Lung microvascular endothelial cell (primary cell): Measurements from ENCODE around the gene VARS2. TPM values are rescaled to one million over a fixed set of nuclear protein-coding genes. Genes with fewer than 3 reads are reported as not detected.
"Not testable (repeated sequence)": the region's sequence is repeated elsewhere in the genome, so short reads cannot be mapped to it uniquely, and the experiment has no call there.

ENCODE experiments used
- DNase-seq, 2 donors: peaks; one replicate each; pipeline versions ENCODE4 v3.0.0 to v3.0.0-alpha.2; 2010; ENCODE audit warnings: low read depth in 2 of 2
- total RNA-seq: library from RNA; depleted of rRNA; stranded (reverse); fragments of >200 nt; gene quantifications from 2 replicates; pipeline ENCODE4 v1.2.1, GENCODE V29; 2014

The VARS2 gene
- 13.9 and 15.5 TPM in 2 replicates for total RNA-seq

GRCh38 chr6:30914076-30914853 is at the start of gene VARS2:
TSS of gene VARS2 (plus strand) at chr6:30914238. CDS start at chr6:30914837, 599 bp downstream.
- DNase-seq, result peak; percentile 91 to 93

- DNase-seq, result no peak
Measured at GRCh38 chr6:30864325-30864724, 49.7 kb upstream of the VARS2 start.

- not testable (repeated sequence) for DNase-seq
Measured at GRCh38 chr6:30869241-30869749, 44.7 kb upstream of the VARS2 start.

GRCh38 chr6:30870546-30870945 is 43.5 kb upstream of the VARS2 start:
- DNase-seq, result no peak

GRCh38 chr6:30871592-30872183 is 42.4 kb upstream of the VARS2 start:
- no peak for DNase-seq

GRCh38 chr6:30873137-30873640 is 40.8 kb upstream of the VARS2 start:
- DNase-seq, result no peak

- DNase-seq, result not testable (repeated sequence)
Measured at GRCh38 chr6:30873795-30874194, 40.2 kb upstream of the VARS2 start.

GRCh38 chr6:30875244-30876038 is 38.6 kb upstream of the VARS2 start:
- DNase-seq, result no peak

GRCh38 chr6:30876039-30876730 is 37.9 kb upstream of the VARS2 start:
- DNase-seq, result peak; percentile 93 to 96

GRCh38 chr6:30877419-30878262 is 36.4 kb upstream of the VARS2 start:
- DNase-seq, result peak; percentile 91 to 94

- no peak for DNase-seq
Measured at GRCh38 chr6:30879684-30880427, 34.2 kb upstream of the VARS2 start.

- no peak for DNase-seq
Measured at GRCh38 chr6:30880698-30881252, 33.3 kb upstream of the VARS2 start.

GRCh38 chr6:30881392-30882203 is 32.4 kb upstream of the VARS2 start:
- DNase-seq, result no peak

GRCh38 chr6:30882204-30882758 is 31.8 kb upstream of the VARS2 start:
- no peak for DNase-seq

GRCh38 chr6:30882759-30883684 is 31.0 kb upstream of the VARS2 start:
- no peak for DNase-seq

GRCh38 chr6:30883685-30884520 is 30.1 kb upstream of the VARS2 start, which contains the start of gene DDR1:
TSS of gene DDR1 (plus strand) at chr6:30884519. CDS start at chr6:30888730, 4,211 bp downstream.
- peak; percentile 22 to 30 for DNase-seq
